CD14-positive monocyte (primary cell): ENCODE measurements around the gene DET1. TPM values are rescaled to one million over a fixed set of nuclear protein-coding genes. Genes with fewer than 3 reads are reported as not detected.

Experiments
- DNase-seq, 3 donors: peaks; one replicate each; pipeline ENCODE4 v3.0.0-alpha.2; 2011 to 2022
- H2AFZ ChIP-seq: 2 replicates; pipeline ENCODE4 v1.6.0; 2012; ENCODE audit warnings: mild to moderate bottlenecking, low read depth, low read length, inconsistent platforms; ENCODE audit not compliant: insufficient read depth, poor library complexity, severe bottlenecking
- H3K27ac ChIP-seq, 2 donors: 1 replicate in 1 of 2; 2 replicates in 1 of 2; pipeline ENCODE4 v1.5.1; 2012 to 2013; ENCODE audit warnings: low read length in 2 of 2, control low read depth in 1 of 2, inconsistent platforms in 1 of 2, low read depth in 1 of 2, mild to moderate bottlenecking in 1 of 2
- H3K27me3 ChIP-seq, 2 donors: one replicate each; pipeline versions ENCODE4 v1.6.0 to v1.6.1; 2011 to 2013; ENCODE audit warnings: low read length in 2 of 2; ENCODE audit not compliant: control insufficient read depth in 2 of 2, insufficient read depth in 2 of 2
- H3K36me3 ChIP-seq, 2 donors: replicated peaks in 1 of 2; 1 replicate in 1 of 2; 2 replicates in 1 of 2; pipeline versions ENCODE4 v1.5.1 to v1.6.1; 2012 to 2013; ENCODE audit warnings: low read length in 2 of 2, control low read depth in 1 of 2, inconsistent platforms in 1 of 2, mild to moderate bottlenecking in 1 of 2; ENCODE audit not compliant: insufficient read depth in 2 of 2, control insufficient read depth in 1 of 2
- H3K4me1 ChIP-seq, 2 donors: 1 replicate in 1 of 2; 2 replicates in 1 of 2; pipeline versions ENCODE4 v1.5.1 to v1.6.1; 2012 to 2013; ENCODE audit warnings: low read length in 2 of 2, control low read depth in 1 of 2, inconsistent platforms in 1 of 2, mild to moderate bottlenecking in 1 of 2, moderate library complexity in 1 of 2; ENCODE audit not compliant: insufficient read depth in 2 of 2, control insufficient read depth in 1 of 2
- H3K4me2 ChIP-seq: replicated peaks from 2 replicates; pipeline ENCODE3; 2012; ENCODE audit warnings: low read length, moderate library complexity, mild to moderate bottlenecking; ENCODE audit not compliant: poor library complexity, severe bottlenecking; ENCODE audit errors: extremely low read depth
- H3K4me3 ChIP-seq, 3 experiments: fragments of 200-600 bp in 1 of 3; sonication (generic) in 1 of 3; replicated peaks in 1 of 3; 1 replicate in 2 of 3; 2 replicates in 1 of 3; pipeline ENCODE4 v1.5.1; 2011 to 2013; ENCODE audit warnings: low read length in 3 of 3, mild to moderate bottlenecking in 3 of 3, control low read depth in 2 of 3, low read depth in 2 of 3, inconsistent platforms in 1 of 3, moderate library complexity in 1 of 3
- H3K79me2 ChIP-seq: 2 replicates; pipeline ENCODE4 v1.6.0; 2012; ENCODE audit warnings: mild to moderate bottlenecking, control low read depth, inconsistent platforms, low read length, moderate library complexity; ENCODE audit not compliant: insufficient read depth
- H3K9ac ChIP-seq: 2 replicates; pipeline ENCODE4 v1.6.0; 2017; ENCODE audit warnings: low read length, mild to moderate bottlenecking; ENCODE audit not compliant: insufficient read depth, poor library complexity, severe bottlenecking
- H3K9me3 ChIP-seq, 2 donors: replicated peaks in 1 of 2; 1 replicate in 1 of 2; 2 replicates in 1 of 2; pipeline versions ENCODE4 v1.5.1 to v1.6.1; 2012 to 2013; ENCODE audit warnings: low read length in 2 of 2, control low read depth in 1 of 2; ENCODE audit not compliant: control insufficient read depth in 1 of 2, insufficient read depth in 1 of 2
- H4K20me1 ChIP-seq: 2 replicates; pipeline ENCODE4 v1.6.0; 2012; ENCODE audit warnings: mild to moderate bottlenecking, low read length, control low read depth, moderate library complexity; ENCODE audit not compliant: insufficient read depth
- H3K27ac Mint-ChIP-seq, 7 donors: one replicate each; pipeline ENCODE4 v1.8.0; 2020; ENCODE audit warnings: mild to moderate bottlenecking in 7 of 7, mixed read lengths in 7 of 7, moderate library complexity in 6 of 7, inconsistent platforms in 2 of 7
- H3K27me3 Mint-ChIP-seq, 3 donors: one replicate each; pipeline ENCODE4 v1.8.0; 2021 to 2022; ENCODE audit warnings: low read depth in 3 of 3, mild to moderate bottlenecking in 3 of 3, mixed read lengths in 3 of 3, moderate library complexity in 3 of 3, inconsistent platforms in 1 of 3
- H3K36me3 Mint-ChIP-seq, 2 donors: one replicate each; pipeline ENCODE4 v1.8.0; 2020; ENCODE audit warnings: mixed read lengths in 2 of 2, inconsistent platforms in 1 of 2, mild to moderate bottlenecking in 1 of 2
- H3K4me1 Mint-ChIP-seq: one replicate; pipeline ENCODE4 v1.8.0; 2020; ENCODE audit warnings: mild to moderate bottlenecking, mixed read lengths
- H3K4me3 Mint-ChIP-seq, 2 donors: one replicate each; pipeline ENCODE4 v1.8.0; 2020; ENCODE audit warnings: mild to moderate bottlenecking in 2 of 2, mixed read lengths in 2 of 2, moderate library complexity in 1 of 2
- H3K9me3 Mint-ChIP-seq, 7 donors: one replicate each; pipeline ENCODE4 v1.8.0; 2020 to 2022; ENCODE audit warnings: mixed read lengths in 7 of 7, mild to moderate bottlenecking in 6 of 7, moderate library complexity in 6 of 7, inconsistent platforms in 2 of 7
- WGBS: methylation state at CpG from one replicate; pipeline ENCODE4 v1.1.5; 2013; ENCODE audit warnings: missing lambda C conversion rate; ENCODE audit not compliant: insufficient coverage; 5-methylcytosine and 5-hydroxymethylcytosine counted together
- intact Hi-C, 2 donors: fragments of 100-400 bp; cut with micrococcal nuclease; formaldehyde crosslinking; loops; one replicate each; pipeline versions ENCODE4 v1.15.0 to v1.15.1; 2023
- polyA plus RNA-seq, 3 donors: library from polyadenylated mRNA; depleted of rRNA in 1 of 3; unstranded in 2 of 3; stranded (reverse) in 1 of 3; fragments of 300-500 nt in 2 of 3; fragments of >200 nt in 1 of 3; fragmentation: Illumina TruSeq in 2 of 3; gene quantifications; 1 replicate in 2 of 3; 2 replicates in 1 of 3; pipeline ENCODE4 v1.2.3, GENCODE V29; 2012 to 2021
- TF ChIP-seq, protein P1 (sequence below): fragments of 200-600 bp; IDR thresholded peaks from one replicate; pipeline ENCODE4 v1.8.0; 2022; ENCODE audit warnings: antibody characterized with exemption, mild to moderate bottlenecking

The DET1 gene
- polyA plus RNA-seq, 3 donors, result 0.88 to 3.4 (median 1.8) TPM

- Histone ChIP-seq H3K4me3 (no peak overlapping the region), H3K27ac (no peak overlapping the region), H3K4me2 (no peak overlapping the region), H3K4me1 (no peaks in the 10 kb centered on the region), H3K79me2 (no peaks in the 10 kb centered on the region), H3K9ac (no peak overlapping the region), H3K9me3 (no peaks in the 10 kb centered on the region), H3K36me3 (peaks cover 7 to 11% of the 10 kb centered on the region in 2 donors), H4K20me1 (no peaks in the 10 kb centered on the region), H3K27me3 (no peaks in the 10 kb centered on the region), H2AFZ (no peak overlapping the region)
- Mint-ChIP-seq H3K36me3 (peaks cover 26 to 38% of the 10 kb centered on the region in 2 donors), H3K27me3 (no peaks in the 10 kb centered on the region), H3K4me1 (no peaks in the 10 kb centered on the region), H3K27ac (no peak overlapping the region), H3K9me3 (peaks cover 0 to 3% (median 0%) of the 10 kb centered on the region in 7 donors), H3K4me3 (no peak overlapping the region)
- intact Hi-C loops, result no loop called here
- TF ChIP-seq, protein P1, sequence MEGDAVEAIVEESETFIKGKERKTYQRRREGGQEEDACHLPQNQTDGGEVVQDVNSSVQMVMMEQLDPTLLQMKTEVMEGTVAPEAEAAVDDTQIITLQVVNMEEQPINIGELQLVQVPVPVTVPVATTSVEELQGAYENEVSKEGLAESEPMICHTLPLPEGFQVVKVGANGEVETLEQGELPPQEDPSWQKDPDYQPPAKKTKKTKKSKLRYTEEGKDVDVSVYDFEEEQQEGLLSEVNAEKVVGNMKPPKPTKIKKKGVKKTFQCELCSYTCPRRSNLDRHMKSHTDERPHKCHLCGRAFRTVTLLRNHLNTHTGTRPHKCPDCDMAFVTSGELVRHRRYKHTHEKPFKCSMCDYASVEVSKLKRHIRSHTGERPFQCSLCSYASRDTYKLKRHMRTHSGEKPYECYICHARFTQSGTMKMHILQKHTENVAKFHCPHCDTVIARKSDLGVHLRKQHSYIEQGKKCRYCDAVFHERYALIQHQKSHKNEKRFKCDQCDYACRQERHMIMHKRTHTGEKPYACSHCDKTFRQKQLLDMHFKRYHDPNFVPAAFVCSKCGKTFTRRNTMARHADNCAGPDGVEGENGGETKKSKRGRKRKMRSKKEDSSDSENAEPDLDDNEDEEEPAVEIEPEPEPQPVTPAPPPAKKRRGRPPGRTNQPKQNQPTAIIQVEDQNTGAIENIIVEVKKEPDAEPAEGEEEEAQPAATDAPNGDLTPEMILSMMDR, result no peak
- DNase-seq, result no peak
- 100% methylated on average over 2 of the region's 3 CpGs for WGBS
These were observed 27.6 kb downstream of the DET1 start for GRCh38 chr15:88518903-88519302.

DNA sequence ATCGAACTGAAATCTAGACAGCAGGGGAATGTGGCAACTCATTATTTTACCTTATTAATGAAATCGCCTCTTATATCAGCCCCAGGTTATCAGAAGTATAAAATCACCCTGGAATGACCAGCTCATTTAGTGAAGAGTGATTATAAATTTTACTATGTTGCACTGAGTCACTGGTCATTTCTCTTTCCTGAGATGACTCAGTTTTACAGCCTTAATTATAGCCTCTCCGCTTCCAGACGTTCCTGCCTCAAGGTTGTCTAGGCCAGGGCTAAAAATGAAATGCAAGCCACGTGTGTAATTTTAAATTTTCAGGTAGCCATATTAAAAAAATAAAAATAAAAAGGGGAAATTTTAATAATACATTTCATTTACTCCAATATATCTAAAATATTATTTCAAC lies 33.3 kb downstream of the DET1 start:
- Histone ChIP-seq H3K9me3 (no peaks in the 10 kb centered on the region), H3K9ac (no peak overlapping the region), H3K4me3 (no peak overlapping the region), H3K4me2 (no peak overlapping the region), H3K79me2 (no peaks in the 10 kb centered on the region), H4K20me1 (no peaks in the 10 kb centered on the region), H2AFZ (no peak overlapping the region), H3K4me1 (no peaks in the 10 kb centered on the region), H3K27me3 (no peaks in the 10 kb centered on the region), H3K36me3 (peaks cover 31 to 50% of the 10 kb centered on the region in 2 donors), H3K27ac (no peak overlapping the region)
- no CpG with 5 or more reads among the region's 5 CpGs for whole genome bisulfite sequencing
- no peak overlapping the region for H3K4me3 Mint-ChIP-seq
- peaks cover 2% of the 10 kb centered on the region for H3K4me1 Mint-ChIP-seq
- TF ChIP-seq, protein P1, result no peak
- DNase-seq, result no peak
- H3K27ac Mint-ChIP-seq, result no peak overlapping the region
- intact Hi-C loops, result no loop called here
- no peaks in the 10 kb centered on the region for H3K9me3 Mint-ChIP-seq
- H3K27me3 Mint-ChIP-seq, result peaks cover 0 to 3% (median 0%) of the 10 kb centered on the region in 3 donors
- H3K36me3 Mint-ChIP-seq, result peaks cover 52 to 56% of the 10 kb centered on the region in 2 donors
